ENCODE measurements around the gene MPDU1. TPM values are rescaled to one million over a fixed set of nuclear protein-coding genes. Genes with fewer than 3 reads are reported as not detected.
A peak's percentile ranks its signal among the peaks of the same experiment; 100 is the strongest.

The MPDU1 gene
- total RNA-seq, 1 experiment from 2014 or later, result 73.1 TPM

DNA sequence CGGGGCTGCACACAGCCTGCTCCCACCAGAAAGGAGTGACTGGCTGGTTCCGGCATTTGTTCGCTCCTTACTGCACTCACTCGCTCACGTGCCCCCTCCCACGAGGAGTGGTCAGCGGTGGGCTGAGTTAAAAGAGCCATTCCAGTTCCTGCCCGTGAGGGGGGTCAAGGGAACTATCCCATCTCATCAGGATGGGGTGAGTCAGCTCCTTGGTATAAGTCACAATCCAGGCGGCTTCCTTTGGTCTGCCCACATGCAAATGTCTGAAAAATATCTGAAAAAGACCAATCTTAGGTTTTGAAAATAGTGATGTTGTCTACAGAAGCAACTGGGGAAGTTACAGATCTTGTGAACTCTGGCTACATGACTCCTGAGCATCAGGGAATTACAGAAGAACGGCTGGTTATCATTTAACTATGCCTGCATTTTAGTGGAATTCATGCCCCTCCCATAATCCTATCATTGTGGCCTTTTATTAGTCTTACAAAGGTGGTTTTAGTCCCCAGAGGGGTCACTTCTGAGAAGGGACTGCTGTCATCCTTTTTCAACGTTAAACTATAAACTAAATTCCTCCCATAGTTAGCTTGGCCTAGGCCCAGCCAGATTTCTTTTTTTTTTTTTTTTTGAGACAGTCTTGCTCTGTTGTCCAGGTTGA, 44.6 kb upstream of the MPDU1 start:
- Histone ChIP-seq H3K56ac (ENCODE audit: insufficient read length, low read depth, low read length) (no peak overlapping the region), H3K27me3 (ENCODE audit: insufficient read depth, low read length) (0 out of 2 replicates have a peak, but pooled peaks cover under 1% of the 10 kb centered on the region), H3K9me3 (ENCODE audit: control insufficient read depth, low read depth, low read length) (no peaks in the 10 kb centered on the region), H2BK120ac (ENCODE audit: low read depth, low read length, poor library complexity, severe bottlenecking) (no peak overlapping the region), H3K14ac (ENCODE audit: insufficient read depth, low read length) (no peak overlapping the region), H3K79me2 (ENCODE audit: insufficient read depth, low read length) (no peaks in the 10 kb centered on the region), H3K4me1 (ENCODE audit: insufficient read depth, low read length) (no peaks in the 10 kb centered on the region), H2BK5ac (ENCODE audit: insufficient read length, low read length) (no peak overlapping the region), H4K20me1 (ENCODE audit: control insufficient read depth, insufficient read depth, insufficient read length) (no peaks in the 10 kb centered on the region), H2BK12ac (ENCODE audit: insufficient read length, low read depth, low read length) (no peak overlapping the region), H2AK5ac (ENCODE audit: insufficient read length, low read length) (no peak overlapping the region), H3K4me2 (ENCODE audit: insufficient read depth, insufficient read length, low read length) (no peak overlapping the region), H3K9ac (ENCODE audit: extremely low read depth, insufficient read length, low read length) (no peak overlapping the region), H3K23ac (ENCODE audit: insufficient read length, low read depth, low read length) (no peak overlapping the region), H2BK15ac (ENCODE audit: low read depth, low read length) (no peak overlapping the region), H3K18ac (ENCODE audit: insufficient read length, low read depth, low read length) (no peak overlapping the region), H4K8ac (replicated peaks; ENCODE audit: insufficient read length, low read depth, low read length) (no peak overlapping the region), H2AFZ (ENCODE audit: low read length) (no peak overlapping the region), H3K79me1 (ENCODE audit: insufficient read depth, low read depth, low read length, poor library complexity, severe bottlenecking) (no peaks in the 10 kb centered on the region), H3K4ac (ENCODE audit: low read depth, low read length) (no peak overlapping the region), H4K91ac (ENCODE audit: insufficient read length, low read depth, low read length) (no peak overlapping the region), H2BK20ac (ENCODE audit: low read depth, low read length, poor library complexity, severe bottlenecking) (no peak overlapping the region), H3K23me2 (ENCODE audit: insufficient read length, low read depth, low read length, poor library complexity, severe bottlenecking) (no peaks in the 10 kb centered on the region), H3T11ph (ENCODE audit: low read length) (no peak overlapping the region), H3K27ac (ENCODE audit: insufficient read length, low read depth, low read length) (no peak overlapping the region), H4K5ac (ENCODE audit: insufficient read length, low read depth, low read length) (no peak overlapping the region)
- H3K36me3 Mint-ChIP-seq (ENCODE audit: insufficient read depth in 1 of 3, low read depth in 3 of 3), result no peaks in the 10 kb centered on the region; a peak in 1 of 7 replicates
- TF ChIP-seq, protein P1, sequence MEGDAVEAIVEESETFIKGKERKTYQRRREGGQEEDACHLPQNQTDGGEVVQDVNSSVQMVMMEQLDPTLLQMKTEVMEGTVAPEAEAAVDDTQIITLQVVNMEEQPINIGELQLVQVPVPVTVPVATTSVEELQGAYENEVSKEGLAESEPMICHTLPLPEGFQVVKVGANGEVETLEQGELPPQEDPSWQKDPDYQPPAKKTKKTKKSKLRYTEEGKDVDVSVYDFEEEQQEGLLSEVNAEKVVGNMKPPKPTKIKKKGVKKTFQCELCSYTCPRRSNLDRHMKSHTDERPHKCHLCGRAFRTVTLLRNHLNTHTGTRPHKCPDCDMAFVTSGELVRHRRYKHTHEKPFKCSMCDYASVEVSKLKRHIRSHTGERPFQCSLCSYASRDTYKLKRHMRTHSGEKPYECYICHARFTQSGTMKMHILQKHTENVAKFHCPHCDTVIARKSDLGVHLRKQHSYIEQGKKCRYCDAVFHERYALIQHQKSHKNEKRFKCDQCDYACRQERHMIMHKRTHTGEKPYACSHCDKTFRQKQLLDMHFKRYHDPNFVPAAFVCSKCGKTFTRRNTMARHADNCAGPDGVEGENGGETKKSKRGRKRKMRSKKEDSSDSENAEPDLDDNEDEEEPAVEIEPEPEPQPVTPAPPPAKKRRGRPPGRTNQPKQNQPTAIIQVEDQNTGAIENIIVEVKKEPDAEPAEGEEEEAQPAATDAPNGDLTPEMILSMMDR (conservative IDR thresholded peaks at IDR 0.05), result no peak
- peaks cover 27% of the 10 kb centered on the region for H3K27me3 Mint-ChIP-seq (ENCODE audit: low read depth)
- H3K9me3 Mint-ChIP-seq, result peaks cover 0 to 6% of the 10 kb centered on the region in 2 experiments; a peak in 4 of 5 replicates
- H3K4me1 Mint-ChIP-seq, result peaks cover 0 to 5% of the 10 kb centered on the region in 2 experiments; a peak in 2 of 4 replicates
- no peak overlapping the region for H3K4me3 Mint-ChIP-seq
- H3K27ac Mint-ChIP-seq, result peak overlapping the region in 1 of 3 experiments; percentile 57; a peak in 1 of 7 replicates
- no CpG with 5 or more reads among the region's 11 CpGs for WGBS (ENCODE audit: extremely low coverage, insufficient read length, low lambda C conversion rate)
- no peak for DNase-seq
